Lung (tissue), 12 donors: ENCODE data around the gene TMEM107. TPM values are rescaled to one million over a fixed set of nuclear protein-coding genes. Genes with fewer than 3 reads are reported as not detected.
A peak's percentile ranks its signal among the peaks of the same experiment; 100 is the strongest.

Source experiments
- ATAC-seq: fragments of 200-7000 bp; cut with Tn5 transposase; one replicate; pipeline ENCODE4 v1.9.1; 2020; ENCODE audit warnings: moderate number of reproducible peaks; ENCODE audit not compliant: insufficient read depth, low FRiP score
- DNase-seq, 3 donors: peaks; one replicate each; pipeline ENCODE4 v3.0.0-alpha.2; 2013 to 2017
- H3K27ac ChIP-seq, 2 donors: one replicate each; pipeline ENCODE4 v1.5.1; 2013; ENCODE audit warnings: mild to moderate bottlenecking in 2 of 2, moderate library complexity in 2 of 2, control low read depth in 1 of 2, inconsistent platforms in 1 of 2, low read depth in 1 of 2, low read length in 1 of 2
- H3K27me3 ChIP-seq, 3 donors: one replicate each; pipeline ENCODE4 v1.5.1; 2013; ENCODE audit warnings: low read length in 2 of 3; ENCODE audit not compliant: control insufficient read depth in 3 of 3, insufficient read depth in 3 of 3
- H3K36me3 ChIP-seq, 4 donors: one replicate each; pipeline ENCODE4 v1.5.1; 2013; ENCODE audit warnings: low read length in 4 of 4, mild to moderate bottlenecking in 1 of 4, moderate library complexity in 1 of 4; ENCODE audit not compliant: control insufficient read depth in 4 of 4, insufficient read depth in 4 of 4
- H3K4me1 ChIP-seq, 5 donors: one replicate each; pipeline ENCODE4 v1.5.1; 2013; ENCODE audit warnings: low read length in 5 of 5, mild to moderate bottlenecking in 2 of 5, moderate library complexity in 1 of 5; ENCODE audit not compliant: control insufficient read depth in 5 of 5, insufficient read depth in 5 of 5
- H3K4me3 ChIP-seq: one replicate; pipeline ENCODE4 v1.5.1; 2013; ENCODE audit warnings: mild to moderate bottlenecking, control low read depth, moderate library complexity
- H3K9ac ChIP-seq, 2 donors: one replicate each; pipeline ENCODE4 v1.5.1; 2013; ENCODE audit warnings: low read length in 2 of 2, control low read depth in 1 of 2; ENCODE audit not compliant: insufficient read depth in 1 of 2
- H3K9me3 ChIP-seq, 4 donors: one replicate each; pipeline ENCODE4 v1.5.1; 2013; ENCODE audit warnings: low read length in 3 of 4, mild to moderate bottlenecking in 1 of 4, moderate library complexity in 1 of 4; ENCODE audit not compliant: control insufficient read depth in 4 of 4, insufficient read depth in 3 of 4
- CTCF ChIP-seq: IDR thresholded peaks from 2 replicates; pipeline ENCODE4 v1.5.1; 2012; ENCODE audit warnings: mild to moderate bottlenecking; ENCODE audit errors: control extremely low read depth, extremely low read depth
- WGBS, 2 donors: extraction: QIAGEN DNeasy Blood & Tissue Kit; methylation state at CpG; one replicate each; pipeline ENCODE4 v1.1.7; 2013; 5-methylcytosine and 5-hydroxymethylcytosine counted together
- polyA plus RNA-seq, 2 donors: library from polyadenylated mRNA; stranded (reverse); fragments of 200-250 nt; gene quantifications; one replicate each; pipeline ENCODE4 v1.2.1, GENCODE V29; 2013
- total RNA-seq, 2 donors: library from RNA; depleted of rRNA in 1 of 2; stranded (reverse); fragments of >200 nt in 1 of 2; gene quantifications; one replicate each; pipeline ENCODE4 v1.2.1, GENCODE V29; 2014 to 2021
- donor health status: control.
- donor health status: control.
- donor health status: Bipolar disorder and iron deficiency.
- donor health status: healthy.
- donor health status: DM: yes; HTN: yes; CAD: no.

Gene TMEM107
- total and polyA plus RNA-seq, 4 donors: 13.2 to 33.1 (median 21.7) TPM

GRCh38 chr17:8141045-8141444 lies 35.1 kb downstream of the TMEM107 start:
- no peaks in the 10 kb centered on the region for H3K9me3 ChIP-seq
- H3K36me3 ChIP-seq: peaks cover 20 to 59% (median 41%) of the 10 kb centered on the region in 4 donors
- WGBS, 2 donors: 93 to 98% methylated on average over 7 of the region's 7 CpGs
- peaks cover 0 to 11% (median 2%) of the 10 kb centered on the region in 5 donors for H3K4me1 ChIP-seq
- DNase-seq: no peak
- no peaks in the 10 kb centered on the region for H3K27me3 ChIP-seq
- H3K4me3 ChIP-seq: no peak overlapping the region
- no peak overlapping the region for H3K9ac ChIP-seq
- no peak overlapping the region for H3K27ac ChIP-seq
- no peak for TF ChIP-seq CTCF
- ATAC-seq: no peak

- peaks cover 20 to 53% (median 36%) of the 10 kb centered on the region in 4 donors for H3K36me3 ChIP-seq
- no peak for ATAC-seq
- H3K9me3 ChIP-seq: no peaks in the 10 kb centered on the region
- WGBS, 2 donors: 65 to 76% methylated on average over 18 of the region's 18 CpGs
- H3K27me3 ChIP-seq: no peaks in the 10 kb centered on the region
- no peak overlapping the region for H3K9ac ChIP-seq
- no peak overlapping the region for H3K4me3 ChIP-seq
- no peak for TF ChIP-seq CTCF
- DNase-seq: no peak
- peak overlapping the region; percentile 17 to 46 for H3K27ac ChIP-seq
- peaks cover 0 to 11% (median 2%) of the 10 kb centered on the region in 5 donors for H3K4me1 ChIP-seq
Measured at GRCh38 chr17:8140065-8141029, 35.8 kb downstream of the TMEM107 start.

- WGBS, 2 donors: 0 to 1% methylated on average over 42 to 46 of the region's 46 CpGs
- H3K9ac ChIP-seq: peak overlapping the region in 1 of 2 donors; percentile 96
- H3K27ac ChIP-seq: peak overlapping the region; percentile 54 to 85
- H3K4me3 ChIP-seq: no peak overlapping the region
- H3K9me3 ChIP-seq: no peaks in the 10 kb centered on the region
- peaks cover 0 to 11% (median 2%) of the 10 kb centered on the region in 5 donors for H3K4me1 ChIP-seq
- H3K36me3 ChIP-seq: peaks cover 13 to 40% (median 27%) of the 10 kb centered on the region in 4 donors
- H3K27me3 ChIP-seq: no peaks in the 10 kb centered on the region
- TF ChIP-seq CTCF: peak; percentile 73
- ATAC-seq (peak; percentile 93), DNase-seq (peak; percentile 99 to 100 (median 99))
Measured at GRCh38 chr17:8138672-8139371, 37.4 kb downstream of the TMEM107 start.
